Keratinocyte (primary cell): ENCODE data around the gene PRR23E. TPM values are rescaled to one million over a fixed set of nuclear protein-coding genes. Genes with fewer than 3 reads are reported as not detected.

Experiments used
- DNase-seq: peaks from one replicate; pipeline ENCODE4 v3.0.0-alpha.2; 2011; ENCODE audit warnings: low read depth, missing footprints, low spot score
- FAIRE-seq: peaks from 2 replicates; lab custom pipeline; 2011; peaks lifted over from hg19 to GRCh38; lab: Jason Lieb, UNC
- H2AFZ ChIP-seq: 2 replicates; pipeline ENCODE4 v1.6.0; 2012; ENCODE audit warnings: low read length, control low read depth, inconsistent platforms; ENCODE audit not compliant: control insufficient read depth
- H3K27ac ChIP-seq: 2 replicates; pipeline ENCODE4 v1.5.1; 2011; ENCODE audit warnings: low read length; ENCODE audit not compliant: control insufficient read depth, insufficient read depth
- H3K27me3 ChIP-seq: 3 replicates; pipeline ENCODE4 v1.6.0; 2011; ENCODE audit warnings: low read length; ENCODE audit not compliant: control insufficient read depth, insufficient read depth; ENCODE audit errors: extremely low read depth
- H3K36me3 ChIP-seq, 2 experiments: 2 replicates in 1 of 2; 3 replicates in 1 of 2; pipeline ENCODE4 v1.5.1; 2011; ENCODE audit warnings: low read length in 2 of 2, mild to moderate bottlenecking in 1 of 2; ENCODE audit not compliant: control insufficient read depth in 2 of 2, insufficient read depth in 2 of 2; ENCODE audit errors: extremely low read depth in 1 of 2
- H3K4me1 ChIP-seq: 3 replicates; pipeline ENCODE4 v1.5.1; 2011; ENCODE audit warnings: low read length; ENCODE audit not compliant: control insufficient read depth, insufficient read depth; ENCODE audit errors: extremely low read depth
- H3K4me2 ChIP-seq: 3 replicates; pipeline ENCODE4 v1.6.0; 2011; ENCODE audit warnings: low read depth, low read length; ENCODE audit not compliant: control insufficient read depth, insufficient read depth; ENCODE audit errors: extremely low read depth
- H3K4me3 ChIP-seq, 3 experiments: fragments of 200-600 bp in 1 of 3; sonication (generic) in 1 of 3; 2 replicates in 2 of 3; 3 replicates in 1 of 3; pipeline ENCODE4 v1.5.1; 2011 to 2016; ENCODE audit warnings: low read length in 3 of 3, mild to moderate bottlenecking in 3 of 3, control low read depth in 2 of 3, inconsistent platforms in 1 of 3, low read depth in 1 of 3, mixed read lengths in 1 of 3, mixed run types in 1 of 3, moderate library complexity in 1 of 3; ENCODE audit not compliant: control insufficient read depth in 2 of 3, insufficient read depth in 2 of 3; ENCODE audit errors: extremely low read depth in 1 of 3
- H3K79me2 ChIP-seq: 2 replicates; pipeline ENCODE4 v1.6.0; 2012; ENCODE audit warnings: low read length; ENCODE audit not compliant: control insufficient read depth, insufficient read depth
- H3K9ac ChIP-seq: 3 replicates; pipeline ENCODE4 v1.6.0; 2011; ENCODE audit warnings: low read length; ENCODE audit not compliant: control insufficient read depth, insufficient read depth; ENCODE audit errors: extremely low read depth
- H3K9me1 ChIP-seq: 3 replicates; pipeline ENCODE4 v1.6.0; 2011; ENCODE audit warnings: low read length; ENCODE audit not compliant: control insufficient read depth, insufficient read depth; ENCODE audit errors: extremely low read depth
- H3K9me3 ChIP-seq: 2 replicates; pipeline ENCODE4 v1.5.1; 2012; ENCODE audit warnings: low read depth, low read length; ENCODE audit not compliant: control insufficient read depth
- H4K20me1 ChIP-seq: 3 replicates; pipeline ENCODE4 v1.6.0; 2011; ENCODE audit warnings: low read length; ENCODE audit not compliant: control insufficient read depth, insufficient read depth; ENCODE audit errors: extremely low read depth
- EZH2 ChIP-seq: IDR thresholded peaks from one replicate; pipeline ENCODE4 v1.6.1; 2012; ENCODE audit warnings: inconsistent platforms, mild to moderate bottlenecking, low read length, moderate library complexity
- dilution Hi-C: fragments of 300-500 bp; cut with MboI; formaldehyde crosslinking; loops from one replicate; pipeline ENCODE4 v1.7.0; 2020; ENCODE audit warnings: low sequenced_read_pairs; ENCODE audit not compliant: extremely low pct_ligation_motif_present
- polyA plus RNA-seq, 5 experiments: library from polyadenylated mRNA; depleted of rRNA in 3 of 5; stranded (reverse) in 3 of 5; stranded (forward) in 1 of 5; unstranded in 1 of 5; fragments of >200 nt; gene quantifications; 1 replicate in 1 of 5; 2 replicates in 3 of 5; 3 replicates in 1 of 5; pipeline versions ENCODE4 v1.2.1 to v1.2.3, GENCODE V29; 2011 to 2012; ENCODE audit warnings: missing spikeins in 2 of 5, low read depth in 1 of 5, low replicate concordance in 1 of 5
- TF ChIP-seq, protein P1 (sequence below), 3 experiments: IDR thresholded peaks in 1 of 3; conservative IDR thresholded peaks in 1 of 3; optimal IDR thresholded peaks in 1 of 3; 2 replicates in 2 of 3; 3 replicates in 1 of 3; pipeline versions ENCODE3 to v1.5.1; 2011; ENCODE audit warnings: low read length in 3 of 3, mild to moderate bottlenecking in 3 of 3, moderate library complexity in 2 of 3, control low read depth in 1 of 3, inconsistent platforms in 1 of 3; ENCODE audit not compliant: insufficient read depth in 2 of 3; ENCODE audit errors: extremely low read depth in 1 of 3

The PRR23E gene
- polyA plus RNA-seq, 1 donor (not counting 4 experiments of a cell fraction or from before 2014, with no cell fraction given): not detected

DNA sequence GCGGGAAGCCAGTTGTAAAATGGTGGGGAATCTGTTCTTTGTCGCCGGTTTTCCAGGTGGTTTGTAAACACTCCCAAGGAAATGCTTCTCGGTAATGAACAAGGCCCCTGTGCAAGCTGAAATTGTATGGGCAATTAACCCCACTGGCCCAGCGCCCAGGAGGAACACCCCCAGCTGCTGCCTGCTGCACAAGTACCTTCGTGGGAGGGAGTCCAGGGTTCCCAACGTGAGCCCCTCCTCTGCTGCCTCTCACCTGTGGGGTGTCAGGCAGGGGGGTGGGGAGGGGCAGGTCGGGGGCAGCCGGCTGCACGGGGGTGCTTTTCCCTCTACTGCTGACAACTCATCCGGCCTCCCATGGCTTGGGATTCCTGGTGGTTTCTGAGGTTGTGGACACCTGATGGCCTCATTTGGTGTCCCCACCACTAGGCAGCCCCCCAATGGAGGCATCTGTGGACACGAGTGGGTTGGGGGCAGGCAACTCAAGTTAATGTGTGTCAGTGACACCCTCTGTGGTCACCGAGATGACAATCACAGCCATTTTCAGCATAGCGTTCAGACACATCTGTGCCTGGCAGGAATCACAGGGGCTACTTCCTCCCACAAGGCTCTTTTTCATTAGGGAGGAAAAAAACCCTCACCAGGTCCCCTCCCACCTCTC lies 35.6 kb upstream of the PRR23E start:
- no peaks in the 10 kb centered on the region for H3K4me1 ChIP-seq
- dilution Hi-C loops: no loop called here
- H3K36me3 ChIP-seq: no peaks in the 10 kb centered on the region
- FAIRE-seq (no peak), DNase-seq (no peak)
- H3K9me3 ChIP-seq: peaks cover 4% of the 10 kb centered on the region
- H3K27me3 ChIP-seq: peaks cover 12% of the 10 kb centered on the region
- no peak overlapping the region for H3K4me2 ChIP-seq
- no peaks in the 10 kb centered on the region for H4K20me1 ChIP-seq
- H3K9ac ChIP-seq: no peak overlapping the region
- no peak overlapping the region for H3K4me3 ChIP-seq
- no peaks in the 10 kb centered on the region for H3K9me1 ChIP-seq
- no peak for TF ChIP-seq EZH2
- TF ChIP-seq, protein P1, sequence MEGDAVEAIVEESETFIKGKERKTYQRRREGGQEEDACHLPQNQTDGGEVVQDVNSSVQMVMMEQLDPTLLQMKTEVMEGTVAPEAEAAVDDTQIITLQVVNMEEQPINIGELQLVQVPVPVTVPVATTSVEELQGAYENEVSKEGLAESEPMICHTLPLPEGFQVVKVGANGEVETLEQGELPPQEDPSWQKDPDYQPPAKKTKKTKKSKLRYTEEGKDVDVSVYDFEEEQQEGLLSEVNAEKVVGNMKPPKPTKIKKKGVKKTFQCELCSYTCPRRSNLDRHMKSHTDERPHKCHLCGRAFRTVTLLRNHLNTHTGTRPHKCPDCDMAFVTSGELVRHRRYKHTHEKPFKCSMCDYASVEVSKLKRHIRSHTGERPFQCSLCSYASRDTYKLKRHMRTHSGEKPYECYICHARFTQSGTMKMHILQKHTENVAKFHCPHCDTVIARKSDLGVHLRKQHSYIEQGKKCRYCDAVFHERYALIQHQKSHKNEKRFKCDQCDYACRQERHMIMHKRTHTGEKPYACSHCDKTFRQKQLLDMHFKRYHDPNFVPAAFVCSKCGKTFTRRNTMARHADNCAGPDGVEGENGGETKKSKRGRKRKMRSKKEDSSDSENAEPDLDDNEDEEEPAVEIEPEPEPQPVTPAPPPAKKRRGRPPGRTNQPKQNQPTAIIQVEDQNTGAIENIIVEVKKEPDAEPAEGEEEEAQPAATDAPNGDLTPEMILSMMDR (optimal IDR thresholded peaks at IDR 0.05 in 1 of 3, IDR thresholded peaks at IDR 0.05 in 1 of 3, conservative IDR thresholded peaks at IDR 0.05 in 1 of 3; ENCODE audit: extremely low read depth in 1 of 3, insufficient read depth in 2 of 3, low read length in 3 of 3): no peak
- H3K79me2 ChIP-seq: no peaks in the 10 kb centered on the region
- no peak overlapping the region for H3K27ac ChIP-seq
- no peak overlapping the region for H2AFZ ChIP-seq

GRCh38 chr3:127158614-127159229 lies 34.2 kb upstream of the PRR23E start:
- Histone ChIP-seq H3K79me2 (no peaks in the 10 kb centered on the region), H3K27ac (no peak overlapping the region), H3K4me3 (no peak overlapping the region), H3K9me1 (no peaks in the 10 kb centered on the region), H3K36me3 (no peaks in the 10 kb centered on the region), H3K4me2 (no peak overlapping the region), H3K9me3 (peaks cover 4% of the 10 kb centered on the region), H4K20me1 (no peaks in the 10 kb centered on the region), H2AFZ (no peak overlapping the region), H3K4me1 (no peaks in the 10 kb centered on the region), H3K27me3 (peaks cover 12% of the 10 kb centered on the region), H3K9ac (no peak overlapping the region)
- TF ChIP-seq, protein P1 (optimal IDR thresholded peaks at IDR 0.05 in 1 of 3, IDR thresholded peaks at IDR 0.05 in 1 of 3, conservative IDR thresholded peaks at IDR 0.05 in 1 of 3; ENCODE audit: extremely low read depth in 1 of 3, insufficient read depth in 2 of 3, low read length in 3 of 3): no peak
- TF ChIP-seq EZH2: no peak
- dilution Hi-C loops: no loop called here
- FAIRE-seq (no peak), DNase-seq (no peak)
